Keratinocyte (primary cell): ENCODE results near the gene FITM2. TPM values are rescaled to one million over a fixed set of nuclear protein-coding genes. Genes with fewer than 3 reads are reported as not detected.

ENCODE experiments used
- DNase-seq: peaks from one replicate; pipeline ENCODE4 v3.0.0-alpha.2; 2011; ENCODE audit warnings: low read depth, missing footprints, low spot score
- FAIRE-seq: peaks from 2 replicates; lab custom pipeline; 2011; peaks lifted over from hg19 to GRCh38; lab: Jason Lieb, UNC
- H2AFZ ChIP-seq: 2 replicates; pipeline ENCODE4 v1.6.0; 2012; ENCODE audit warnings: low read length, control low read depth, inconsistent platforms; ENCODE audit not compliant: control insufficient read depth
- H3K27ac ChIP-seq: 2 replicates; pipeline ENCODE4 v1.5.1; 2011; ENCODE audit warnings: low read length; ENCODE audit not compliant: control insufficient read depth, insufficient read depth
- H3K27me3 ChIP-seq: 3 replicates; pipeline ENCODE4 v1.6.0; 2011; ENCODE audit warnings: low read length; ENCODE audit not compliant: control insufficient read depth, insufficient read depth; ENCODE audit errors: extremely low read depth
- H3K36me3 ChIP-seq, 2 experiments: 2 replicates in 1 of 2; 3 replicates in 1 of 2; pipeline ENCODE4 v1.5.1; 2011; ENCODE audit warnings: low read length in 2 of 2, mild to moderate bottlenecking in 1 of 2; ENCODE audit not compliant: control insufficient read depth in 2 of 2, insufficient read depth in 2 of 2; ENCODE audit errors: extremely low read depth in 1 of 2
- H3K4me1 ChIP-seq: 3 replicates; pipeline ENCODE4 v1.5.1; 2011; ENCODE audit warnings: low read length; ENCODE audit not compliant: control insufficient read depth, insufficient read depth; ENCODE audit errors: extremely low read depth
- H3K4me2 ChIP-seq: 3 replicates; pipeline ENCODE4 v1.6.0; 2011; ENCODE audit warnings: low read depth, low read length; ENCODE audit not compliant: control insufficient read depth, insufficient read depth; ENCODE audit errors: extremely low read depth
- H3K4me3 ChIP-seq, 3 experiments: fragments of 200-600 bp in 1 of 3; sonication (generic) in 1 of 3; 2 replicates in 2 of 3; 3 replicates in 1 of 3; pipeline ENCODE4 v1.5.1; 2011 to 2016; ENCODE audit warnings: low read length in 3 of 3, mild to moderate bottlenecking in 3 of 3, control low read depth in 2 of 3, inconsistent platforms in 1 of 3, low read depth in 1 of 3, mixed read lengths in 1 of 3, mixed run types in 1 of 3, moderate library complexity in 1 of 3; ENCODE audit not compliant: control insufficient read depth in 2 of 3, insufficient read depth in 2 of 3; ENCODE audit errors: extremely low read depth in 1 of 3
- H3K79me2 ChIP-seq: 2 replicates; pipeline ENCODE4 v1.6.0; 2012; ENCODE audit warnings: low read length; ENCODE audit not compliant: control insufficient read depth, insufficient read depth
- H3K9ac ChIP-seq: 3 replicates; pipeline ENCODE4 v1.6.0; 2011; ENCODE audit warnings: low read length; ENCODE audit not compliant: control insufficient read depth, insufficient read depth; ENCODE audit errors: extremely low read depth
- H3K9me1 ChIP-seq: 3 replicates; pipeline ENCODE4 v1.6.0; 2011; ENCODE audit warnings: low read length; ENCODE audit not compliant: control insufficient read depth, insufficient read depth; ENCODE audit errors: extremely low read depth
- H3K9me3 ChIP-seq: 2 replicates; pipeline ENCODE4 v1.5.1; 2012; ENCODE audit warnings: low read depth, low read length; ENCODE audit not compliant: control insufficient read depth
- H4K20me1 ChIP-seq: 3 replicates; pipeline ENCODE4 v1.6.0; 2011; ENCODE audit warnings: low read length; ENCODE audit not compliant: control insufficient read depth, insufficient read depth; ENCODE audit errors: extremely low read depth
- EZH2 ChIP-seq: IDR thresholded peaks from one replicate; pipeline ENCODE4 v1.6.1; 2012; ENCODE audit warnings: inconsistent platforms, mild to moderate bottlenecking, low read length, moderate library complexity
- dilution Hi-C: fragments of 300-500 bp; cut with MboI; formaldehyde crosslinking; loops from one replicate; pipeline ENCODE4 v1.7.0; 2020; ENCODE audit warnings: low sequenced_read_pairs; ENCODE audit not compliant: extremely low pct_ligation_motif_present
- polyA plus RNA-seq, 5 experiments: library from polyadenylated mRNA; depleted of rRNA in 3 of 5; stranded (reverse) in 3 of 5; stranded (forward) in 1 of 5; unstranded in 1 of 5; fragments of >200 nt; gene quantifications; 1 replicate in 1 of 5; 2 replicates in 3 of 5; 3 replicates in 1 of 5; pipeline versions ENCODE4 v1.2.1 to v1.2.3, GENCODE V29; 2011 to 2012; ENCODE audit warnings: missing spikeins in 2 of 5, low read depth in 1 of 5, low replicate concordance in 1 of 5
- TF ChIP-seq, protein P1 (sequence below), 3 experiments: IDR thresholded peaks in 1 of 3; conservative IDR thresholded peaks in 1 of 3; optimal IDR thresholded peaks in 1 of 3; 2 replicates in 2 of 3; 3 replicates in 1 of 3; pipeline versions ENCODE3 to v1.5.1; 2011; ENCODE audit warnings: low read length in 3 of 3, mild to moderate bottlenecking in 3 of 3, moderate library complexity in 2 of 3, control low read depth in 1 of 3, inconsistent platforms in 1 of 3; ENCODE audit not compliant: insufficient read depth in 2 of 3; ENCODE audit errors: extremely low read depth in 1 of 3

Gene FITM2
- polyA plus RNA-seq, 1 donor (not counting 4 experiments of a cell fraction or from before 2014, with no cell fraction given), result 2.9 TPM

DNA sequence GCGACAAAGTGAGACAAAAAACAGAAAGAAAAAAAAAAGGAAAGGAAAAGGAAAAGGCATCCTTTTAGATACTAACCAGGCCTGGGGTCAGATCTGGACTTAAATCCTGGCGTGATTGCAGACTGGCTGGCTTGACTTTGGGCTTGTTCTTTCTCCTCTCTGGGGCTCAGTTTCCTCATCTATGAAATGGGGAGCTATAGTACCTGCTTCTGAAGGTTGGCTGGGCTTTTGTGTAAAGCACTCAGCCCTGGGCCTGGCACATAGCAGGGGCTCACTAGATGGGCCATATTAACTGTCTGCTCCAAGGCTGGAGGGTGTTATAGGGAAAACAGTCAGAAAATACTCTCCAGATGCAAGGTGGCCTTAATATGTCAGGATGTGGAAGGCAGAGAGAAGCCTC lies 24.7 kb upstream of the FITM2 start:
- dilution Hi-C loops, result no loop called here

DNA sequence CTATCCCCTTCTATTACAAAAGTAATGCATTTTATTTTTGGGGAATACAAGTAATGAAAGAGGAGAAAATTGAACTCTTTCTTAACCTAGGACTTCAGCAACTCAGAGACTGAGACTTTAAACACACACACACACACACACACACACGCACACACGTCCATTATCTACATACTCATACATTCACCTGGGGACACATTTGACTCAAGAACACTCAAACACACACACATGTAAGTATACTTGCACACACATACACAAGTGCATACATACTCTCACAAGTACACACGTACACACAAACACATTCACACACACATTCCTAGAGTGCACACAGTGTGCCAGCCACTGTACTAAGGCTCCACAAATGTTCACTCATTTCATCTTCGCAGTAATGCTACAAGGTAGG lies 23.7 kb upstream of the FITM2 start:
- Histone ChIP-seq H4K20me1 (no peaks in the 10 kb centered on the region), H3K79me2 (no peaks in the 10 kb centered on the region), H3K9ac (no peak overlapping the region), H3K4me2 (no peak overlapping the region), H3K4me3 (no peak overlapping the region), H3K36me3 (no peaks in the 10 kb centered on the region), H3K27ac (no peak overlapping the region), H3K4me1 (no peaks in the 10 kb centered on the region), H3K27me3 (peaks cover 12% of the 10 kb centered on the region), H3K9me3 (no peaks in the 10 kb centered on the region), H2AFZ (no peak overlapping the region), H3K9me1 (no peaks in the 10 kb centered on the region)
- no peak for TF ChIP-seq EZH2
- dilution Hi-C loops, result no loop called here
- FAIRE-seq (no peak), DNase-seq (no peak)

More for the DNA sequence above, 24.7 kb upstream of the FITM2 start:
- DNase-seq, result no peak
- Histone ChIP-seq H3K4me3 (no peak overlapping the region), H4K20me1 (no peaks in the 10 kb centered on the region), H3K36me3 (no peaks in the 10 kb centered on the region), H3K9ac (no peak overlapping the region), H3K79me2 (no peaks in the 10 kb centered on the region), H3K9me3 (no peaks in the 10 kb centered on the region), H3K27ac (no peak overlapping the region), H3K27me3 (peaks cover 12% of the 10 kb centered on the region), H3K9me1 (no peaks in the 10 kb centered on the region), H3K4me1 (no peaks in the 10 kb centered on the region), H3K4me2 (no peak overlapping the region), H2AFZ (no peak overlapping the region)
- no peak for FAIRE-seq
- no peak for TF ChIP-seq EZH2

DNA sequence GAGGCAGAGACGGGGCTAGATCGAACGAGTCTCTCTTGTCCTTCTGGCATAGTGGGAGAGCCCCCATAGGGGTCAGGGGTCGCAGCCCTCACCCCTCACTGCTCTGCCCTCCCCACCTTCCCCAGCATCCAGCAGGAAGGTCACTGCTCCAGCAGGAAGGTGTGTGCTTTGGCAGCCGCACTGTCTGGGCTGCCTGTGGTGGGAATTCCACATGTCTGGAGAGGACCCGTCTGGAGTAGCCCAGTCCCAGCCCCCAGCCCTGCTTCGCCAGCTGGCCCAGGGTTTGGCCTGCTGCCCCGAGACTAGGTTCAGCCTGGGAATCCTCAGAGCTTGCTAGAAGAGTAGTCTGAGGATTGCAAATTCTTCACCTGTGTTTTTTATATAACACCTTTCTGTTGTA lies 23.3 kb upstream of the FITM2 start:
- FAIRE-seq (no peak), DNase-seq (no peak)
- H3K4me1 ChIP-seq, result no peaks in the 10 kb centered on the region
- H3K4me3 ChIP-seq, result no peak overlapping the region
- no peak overlapping the region for H3K9ac ChIP-seq
- H3K9me3 ChIP-seq, result no peaks in the 10 kb centered on the region
- dilution Hi-C loops, result no loop called here
- no peak overlapping the region for H3K27ac ChIP-seq
- H3K79me2 ChIP-seq, result no peaks in the 10 kb centered on the region
- no peaks in the 10 kb centered on the region for H3K36me3 ChIP-seq
- peaks cover 12% of the 10 kb centered on the region for H3K27me3 ChIP-seq
- no peaks in the 10 kb centered on the region for H3K9me1 ChIP-seq
- H4K20me1 ChIP-seq, result no peaks in the 10 kb centered on the region
- H2AFZ ChIP-seq, result no peak overlapping the region
- H3K4me2 ChIP-seq, result no peak overlapping the region
- no peak for TF ChIP-seq EZH2
- TF ChIP-seq, protein P1, sequence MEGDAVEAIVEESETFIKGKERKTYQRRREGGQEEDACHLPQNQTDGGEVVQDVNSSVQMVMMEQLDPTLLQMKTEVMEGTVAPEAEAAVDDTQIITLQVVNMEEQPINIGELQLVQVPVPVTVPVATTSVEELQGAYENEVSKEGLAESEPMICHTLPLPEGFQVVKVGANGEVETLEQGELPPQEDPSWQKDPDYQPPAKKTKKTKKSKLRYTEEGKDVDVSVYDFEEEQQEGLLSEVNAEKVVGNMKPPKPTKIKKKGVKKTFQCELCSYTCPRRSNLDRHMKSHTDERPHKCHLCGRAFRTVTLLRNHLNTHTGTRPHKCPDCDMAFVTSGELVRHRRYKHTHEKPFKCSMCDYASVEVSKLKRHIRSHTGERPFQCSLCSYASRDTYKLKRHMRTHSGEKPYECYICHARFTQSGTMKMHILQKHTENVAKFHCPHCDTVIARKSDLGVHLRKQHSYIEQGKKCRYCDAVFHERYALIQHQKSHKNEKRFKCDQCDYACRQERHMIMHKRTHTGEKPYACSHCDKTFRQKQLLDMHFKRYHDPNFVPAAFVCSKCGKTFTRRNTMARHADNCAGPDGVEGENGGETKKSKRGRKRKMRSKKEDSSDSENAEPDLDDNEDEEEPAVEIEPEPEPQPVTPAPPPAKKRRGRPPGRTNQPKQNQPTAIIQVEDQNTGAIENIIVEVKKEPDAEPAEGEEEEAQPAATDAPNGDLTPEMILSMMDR (optimal IDR thresholded peaks at IDR 0.05 in 1 of 3, IDR thresholded peaks at IDR 0.05 in 1 of 3, conservative IDR thresholded peaks at IDR 0.05 in 1 of 3; ENCODE audit: extremely low read depth in 1 of 3, insufficient read depth in 2 of 3, low read length in 3 of 3), result no peak
